ENCODE results near the gene UGT1A4. TPM values are rescaled to one million over a fixed set of nuclear protein-coding genes. Genes with fewer than 3 reads are reported as not detected.

Gene UGT1A4
- total and polyA plus RNA-seq, 2 of the 8 experiments (the other 6 are each of a cell fraction or from before 2014, with no cell fraction given) = not detected

- TF ChIP-seq, protein P1, sequence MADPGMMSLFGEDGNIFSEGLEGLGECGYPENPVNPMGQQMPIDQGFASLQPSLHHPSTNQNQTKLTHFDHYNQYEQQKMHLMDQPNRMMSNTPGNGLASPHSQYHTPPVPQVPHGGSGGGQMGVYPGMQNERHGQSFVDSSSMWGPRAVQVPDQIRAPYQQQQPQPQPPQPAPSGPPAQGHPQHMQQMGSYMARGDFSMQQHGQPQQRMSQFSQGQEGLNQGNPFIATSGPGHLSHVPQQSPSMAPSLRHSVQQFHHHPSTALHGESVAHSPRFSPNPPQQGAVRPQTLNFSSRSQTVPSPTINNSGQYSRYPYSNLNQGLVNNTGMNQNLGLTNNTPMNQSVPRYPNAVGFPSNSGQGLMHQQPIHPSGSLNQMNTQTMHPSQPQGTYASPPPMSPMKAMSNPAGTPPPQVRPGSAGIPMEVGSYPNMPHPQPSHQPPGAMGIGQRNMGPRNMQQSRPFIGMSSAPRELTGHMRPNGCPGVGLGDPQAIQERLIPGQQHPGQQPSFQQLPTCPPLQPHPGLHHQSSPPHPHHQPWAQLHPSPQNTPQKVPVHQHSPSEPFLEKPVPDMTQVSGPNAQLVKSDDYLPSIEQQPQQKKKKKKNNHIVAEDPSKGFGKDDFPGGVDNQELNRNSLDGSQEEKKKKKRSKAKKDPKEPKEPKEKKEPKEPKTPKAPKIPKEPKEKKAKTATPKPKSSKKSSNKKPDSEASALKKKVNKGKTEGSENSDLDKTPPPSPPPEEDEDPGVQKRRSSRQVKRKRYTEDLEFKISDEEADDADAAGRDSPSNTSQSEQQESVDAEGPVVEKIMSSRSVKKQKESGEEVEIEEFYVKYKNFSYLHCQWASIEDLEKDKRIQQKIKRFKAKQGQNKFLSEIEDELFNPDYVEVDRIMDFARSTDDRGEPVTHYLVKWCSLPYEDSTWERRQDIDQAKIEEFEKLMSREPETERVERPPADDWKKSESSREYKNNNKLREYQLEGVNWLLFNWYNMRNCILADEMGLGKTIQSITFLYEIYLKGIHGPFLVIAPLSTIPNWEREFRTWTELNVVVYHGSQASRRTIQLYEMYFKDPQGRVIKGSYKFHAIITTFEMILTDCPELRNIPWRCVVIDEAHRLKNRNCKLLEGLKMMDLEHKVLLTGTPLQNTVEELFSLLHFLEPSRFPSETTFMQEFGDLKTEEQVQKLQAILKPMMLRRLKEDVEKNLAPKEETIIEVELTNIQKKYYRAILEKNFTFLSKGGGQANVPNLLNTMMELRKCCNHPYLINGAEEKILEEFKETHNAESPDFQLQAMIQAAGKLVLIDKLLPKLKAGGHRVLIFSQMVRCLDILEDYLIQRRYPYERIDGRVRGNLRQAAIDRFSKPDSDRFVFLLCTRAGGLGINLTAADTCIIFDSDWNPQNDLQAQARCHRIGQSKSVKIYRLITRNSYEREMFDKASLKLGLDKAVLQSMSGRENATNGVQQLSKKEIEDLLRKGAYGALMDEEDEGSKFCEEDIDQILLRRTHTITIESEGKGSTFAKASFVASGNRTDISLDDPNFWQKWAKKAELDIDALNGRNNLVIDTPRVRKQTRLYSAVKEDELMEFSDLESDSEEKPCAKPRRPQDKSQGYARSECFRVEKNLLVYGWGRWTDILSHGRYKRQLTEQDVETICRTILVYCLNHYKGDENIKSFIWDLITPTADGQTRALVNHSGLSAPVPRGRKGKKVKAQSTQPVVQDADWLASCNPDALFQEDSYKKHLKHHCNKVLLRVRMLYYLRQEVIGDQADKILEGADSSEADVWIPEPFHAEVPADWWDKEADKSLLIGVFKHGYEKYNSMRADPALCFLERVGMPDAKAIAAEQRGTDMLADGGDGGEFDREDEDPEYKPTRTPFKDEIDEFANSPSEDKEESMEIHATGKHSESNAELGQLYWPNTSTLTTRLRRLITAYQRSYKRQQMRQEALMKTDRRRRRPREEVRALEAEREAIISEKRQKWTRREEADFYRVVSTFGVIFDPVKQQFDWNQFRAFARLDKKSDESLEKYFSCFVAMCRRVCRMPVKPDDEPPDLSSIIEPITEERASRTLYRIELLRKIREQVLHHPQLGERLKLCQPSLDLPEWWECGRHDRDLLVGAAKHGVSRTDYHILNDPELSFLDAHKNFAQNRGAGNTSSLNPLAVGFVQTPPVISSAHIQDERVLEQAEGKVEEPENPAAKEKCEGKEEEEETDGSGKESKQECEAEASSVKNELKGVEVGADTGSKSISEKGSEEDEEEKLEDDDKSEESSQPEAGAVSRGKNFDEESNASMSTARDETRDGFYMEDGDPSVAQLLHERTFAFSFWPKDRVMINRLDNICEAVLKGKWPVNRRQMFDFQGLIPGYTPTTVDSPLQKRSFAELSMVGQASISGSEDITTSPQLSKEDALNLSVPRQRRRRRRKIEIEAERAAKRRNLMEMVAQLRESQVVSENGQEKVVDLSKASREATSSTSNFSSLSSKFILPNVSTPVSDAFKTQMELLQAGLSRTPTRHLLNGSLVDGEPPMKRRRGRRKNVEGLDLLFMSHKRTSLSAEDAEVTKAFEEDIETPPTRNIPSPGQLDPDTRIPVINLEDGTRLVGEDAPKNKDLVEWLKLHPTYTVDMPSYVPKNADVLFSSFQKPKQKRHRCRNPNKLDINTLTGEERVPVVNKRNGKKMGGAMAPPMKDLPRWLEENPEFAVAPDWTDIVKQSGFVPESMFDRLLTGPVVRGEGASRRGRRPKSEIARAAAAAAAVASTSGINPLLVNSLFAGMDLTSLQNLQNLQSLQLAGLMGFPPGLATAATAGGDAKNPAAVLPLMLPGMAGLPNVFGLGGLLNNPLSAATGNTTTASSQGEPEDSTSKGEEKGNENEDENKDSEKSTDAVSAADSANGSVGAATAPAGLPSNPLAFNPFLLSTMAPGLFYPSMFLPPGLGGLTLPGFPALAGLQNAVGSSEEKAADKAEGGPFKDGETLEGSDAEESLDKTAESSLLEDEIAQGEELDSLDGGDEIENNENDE (IDR thresholded peaks at IDR 0.05; ENCODE audit: insufficient replicate concordance, low read length) = no peak
- TF ChIP-seq KDM5A (IDR thresholded peaks at IDR 0.05; ENCODE audit: low read length) (no peak), RNF2 (IDR thresholded peaks at IDR 0.05; ENCODE audit: borderline replicate concordance, low read depth, low read length, missing control alignments, poor library complexity, severe bottlenecking) (no peak), KDM1A (IDR thresholded peaks at IDR 0.05; ENCODE audit: borderline replicate concordance, low read length) (no peak)
Observed at GRCh38 chr2:233791883-233792329, 73.4 kb downstream of the UGT1A4 start (continued).
